Hepatocyte (in vitro differentiated cells): ENCODE measurements around the gene SCLT1. TPM values are rescaled to one million over a fixed set of nuclear protein-coding genes. Genes with fewer than 3 reads are reported as not detected.

Source experiments
- DNase-seq: peaks from one replicate; pipeline ENCODE4 v3.0.0-alpha.2; 2016; ENCODE audit warnings: low spot score
- H2AFZ ChIP-seq: fragments of 200-600 bp; sonication (generic); 2 replicates; pipeline ENCODE4 v1.6.0; 2016; ENCODE audit warnings: antibody characterized with exemption, mild to moderate bottlenecking
- H3K27ac ChIP-seq: fragments of 200-600 bp; sonication (generic); 2 replicates; pipeline ENCODE4 v1.5.1; 2016; ENCODE audit warnings: mild to moderate bottlenecking
- H3K27me3 ChIP-seq: fragments of 200-600 bp; sonication (generic); 2 replicates; pipeline ENCODE4 v1.6.1; 2016
- H3K36me3 ChIP-seq: fragments of 200-600 bp; sonication (generic); replicated peaks from 2 replicates; pipeline ENCODE4 v1.5.1; 2016; ENCODE audit warnings: low read depth; ENCODE audit not compliant: insufficient read depth
- H3K4me1 ChIP-seq: fragments of 200-600 bp; sonication (generic); 2 replicates; pipeline ENCODE4 v1.5.1; 2016; ENCODE audit warnings: mild to moderate bottlenecking, moderate library complexity; ENCODE audit not compliant: insufficient read depth
- H3K4me2 ChIP-seq: fragments of 200-600 bp; sonication (generic); 2 replicates; pipeline ENCODE4 v1.6.0; 2016
- H3K4me3 ChIP-seq: fragments of 200-600 bp; sonication (generic); 2 replicates; pipeline ENCODE4 v1.5.1; 2016; ENCODE audit warnings: mild to moderate bottlenecking
- H3K79me2 ChIP-seq: fragments of 200-600 bp; sonication (generic); 2 replicates; pipeline ENCODE4 v1.6.0; 2017; ENCODE audit warnings: mild to moderate bottlenecking
- H3K9me2 ChIP-seq: fragments of 200-600 bp; sonication (generic); replicated peaks from 2 replicates; pipeline ENCODE4 v1.6.0; 2017; ENCODE audit warnings: mild to moderate bottlenecking; ENCODE audit not compliant: insufficient read depth
- H3K9me3 ChIP-seq: fragments of 200-600 bp; sonication (generic); 2 replicates; pipeline ENCODE4 v1.5.1; 2016; ENCODE audit warnings: low read depth, mild to moderate bottlenecking
- H4K20me1 ChIP-seq: fragments of 200-600 bp; sonication (generic); 2 replicates; pipeline ENCODE4 v1.6.0; 2016; ENCODE audit warnings: mild to moderate bottlenecking; ENCODE audit not compliant: insufficient read depth, poor library complexity, severe bottlenecking
- EZH2 ChIP-seq: fragments of 200-600 bp; sonication (generic); IDR thresholded peaks from 2 replicates; pipeline ENCODE4 v1.6.1; 2016; ENCODE audit warnings: antibody characterized with exemption, mild to moderate bottlenecking, borderline replicate concordance
- EZH2phosphoT487 ChIP-seq: fragments of 200-600 bp; sonication (generic); IDR thresholded peaks from one replicate; pipeline ENCODE4 v1.6.1; 2018; ENCODE audit warnings: antibody characterized with exemption, mild to moderate bottlenecking, low read depth, moderate library complexity; ENCODE audit not compliant: unreplicated experiment, severe bottlenecking
- WGBS: methylation state at CpG from one replicate; pipeline ENCODE4 v1.1.6; 2016; ENCODE audit warnings: low lambda C conversion rate; ENCODE audit errors: missing lambda C conversion rate; 5-methylcytosine and 5-hydroxymethylcytosine counted together
- polyA plus RNA-seq: library from polyadenylated mRNA; unstranded; fragments of >200 nt; fragmentation: Nextera tagmentation; extraction: Ambion mirVana; gene quantifications from 2 replicates; pipeline ENCODE4 v1.2.1, GENCODE V29; 2016
- total RNA-seq: library from RNA; depleted of rRNA; stranded (reverse); fragments of >200 nt; gene quantifications from 2 replicates; pipeline ENCODE4 v1.2.3, GENCODE V29; 2014
- TF ChIP-seq, protein P1 (sequence below): fragments of 200-600 bp; sonication (generic); IDR thresholded peaks from 2 replicates; pipeline ENCODE4 v1.5.1; 2016; ENCODE audit warnings: antibody characterized with exemption, mild to moderate bottlenecking; ENCODE audit not compliant: poor library complexity

SCLT1 gene
- total and polyA plus RNA-seq, 2 experiments from 2014 or later, result 6.9 to 13.6 TPM

DNA sequence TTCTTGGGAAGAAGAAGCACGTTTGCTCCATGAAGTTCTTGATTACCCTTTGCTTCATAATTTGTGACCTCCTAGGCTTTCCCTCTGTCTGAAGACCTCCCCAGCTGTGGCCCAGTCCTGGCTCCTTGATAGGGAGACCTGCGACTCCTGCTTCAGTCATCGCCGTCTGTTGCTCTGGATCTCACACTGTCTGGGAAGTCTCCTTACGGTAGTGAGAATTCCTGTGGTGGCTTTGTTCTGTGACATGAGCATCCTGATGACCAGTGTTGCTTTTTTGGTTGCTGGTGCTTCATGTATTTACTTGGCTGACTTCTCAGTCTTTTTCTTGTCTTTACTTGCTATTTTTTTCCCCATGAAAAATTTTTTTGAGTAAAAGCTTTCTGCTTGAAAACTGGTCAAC is 239.6 kb downstream of the SCLT1 start:
- no peaks in the 10 kb centered on the region for H3K9me2 ChIP-seq
- H3K4me3 ChIP-seq, result no peak overlapping the region
- no peak overlapping the region for H2AFZ ChIP-seq
- no peak overlapping the region for H3K4me2 ChIP-seq
- no peaks in the 10 kb centered on the region for H3K27me3 ChIP-seq
- TF ChIP-seq, protein P1, sequence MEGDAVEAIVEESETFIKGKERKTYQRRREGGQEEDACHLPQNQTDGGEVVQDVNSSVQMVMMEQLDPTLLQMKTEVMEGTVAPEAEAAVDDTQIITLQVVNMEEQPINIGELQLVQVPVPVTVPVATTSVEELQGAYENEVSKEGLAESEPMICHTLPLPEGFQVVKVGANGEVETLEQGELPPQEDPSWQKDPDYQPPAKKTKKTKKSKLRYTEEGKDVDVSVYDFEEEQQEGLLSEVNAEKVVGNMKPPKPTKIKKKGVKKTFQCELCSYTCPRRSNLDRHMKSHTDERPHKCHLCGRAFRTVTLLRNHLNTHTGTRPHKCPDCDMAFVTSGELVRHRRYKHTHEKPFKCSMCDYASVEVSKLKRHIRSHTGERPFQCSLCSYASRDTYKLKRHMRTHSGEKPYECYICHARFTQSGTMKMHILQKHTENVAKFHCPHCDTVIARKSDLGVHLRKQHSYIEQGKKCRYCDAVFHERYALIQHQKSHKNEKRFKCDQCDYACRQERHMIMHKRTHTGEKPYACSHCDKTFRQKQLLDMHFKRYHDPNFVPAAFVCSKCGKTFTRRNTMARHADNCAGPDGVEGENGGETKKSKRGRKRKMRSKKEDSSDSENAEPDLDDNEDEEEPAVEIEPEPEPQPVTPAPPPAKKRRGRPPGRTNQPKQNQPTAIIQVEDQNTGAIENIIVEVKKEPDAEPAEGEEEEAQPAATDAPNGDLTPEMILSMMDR, result no peak
- TF ChIP-seq EZH2phosphoT487 (no peak), EZH2 (no peak)
- H3K36me3 ChIP-seq, result peaks cover 5% of the 10 kb centered on the region
- DNase-seq, result no peak
- WGBS, result 83% methylated on average over 5 of the region's 5 CpGs
- H3K79me2 ChIP-seq, result peaks cover 3% of the 10 kb centered on the region
- no peaks in the 10 kb centered on the region for H4K20me1 ChIP-seq
- H3K27ac ChIP-seq, result no peak overlapping the region
- H3K4me1 ChIP-seq, result no peaks in the 10 kb centered on the region
- H3K9me3 ChIP-seq, result no peaks in the 10 kb centered on the region

DNA sequence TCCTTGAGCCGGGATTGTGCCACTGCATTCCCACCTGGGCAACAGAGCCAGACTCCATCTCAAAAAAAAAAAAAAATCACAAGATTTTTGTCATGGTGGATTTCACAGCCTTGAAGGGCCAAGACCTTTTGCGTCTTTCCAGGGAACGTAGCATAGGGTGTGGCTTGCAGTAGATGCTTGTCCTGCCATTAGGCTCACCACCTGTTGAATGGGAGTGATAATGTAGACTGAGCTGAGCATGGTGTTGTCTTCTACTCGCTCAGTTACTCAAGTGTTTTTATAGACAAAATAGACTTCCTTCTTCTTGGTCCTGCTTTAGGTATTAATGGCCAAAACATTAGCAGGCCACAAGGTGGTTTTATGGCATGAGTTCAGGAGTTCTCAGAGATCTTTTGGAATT is 243.1 kb downstream of the SCLT1 start:
- H3K79me2 ChIP-seq, result peaks cover 2% of the 10 kb centered on the region
- no peak for TF ChIP-seq EZH2phosphoT487
- TF ChIP-seq, protein P1, result no peak
- no peak for TF ChIP-seq EZH2
- H4K20me1 ChIP-seq, result no peaks in the 10 kb centered on the region
- no peaks in the 10 kb centered on the region for H3K4me1 ChIP-seq
- H3K27ac ChIP-seq, result no peak overlapping the region
- H3K36me3 ChIP-seq, result peaks cover 5% of the 10 kb centered on the region
- no peak overlapping the region for H3K4me3 ChIP-seq
- no peaks in the 10 kb centered on the region for H3K9me3 ChIP-seq
- no peaks in the 10 kb centered on the region for H3K27me3 ChIP-seq
- 93% methylated on average over 4 of the region's 4 CpGs for WGBS
- no peak for DNase-seq
- no peak overlapping the region for H2AFZ ChIP-seq
- H3K4me2 ChIP-seq, result no peak overlapping the region
- H3K9me2 ChIP-seq, result no peaks in the 10 kb centered on the region

DNA sequence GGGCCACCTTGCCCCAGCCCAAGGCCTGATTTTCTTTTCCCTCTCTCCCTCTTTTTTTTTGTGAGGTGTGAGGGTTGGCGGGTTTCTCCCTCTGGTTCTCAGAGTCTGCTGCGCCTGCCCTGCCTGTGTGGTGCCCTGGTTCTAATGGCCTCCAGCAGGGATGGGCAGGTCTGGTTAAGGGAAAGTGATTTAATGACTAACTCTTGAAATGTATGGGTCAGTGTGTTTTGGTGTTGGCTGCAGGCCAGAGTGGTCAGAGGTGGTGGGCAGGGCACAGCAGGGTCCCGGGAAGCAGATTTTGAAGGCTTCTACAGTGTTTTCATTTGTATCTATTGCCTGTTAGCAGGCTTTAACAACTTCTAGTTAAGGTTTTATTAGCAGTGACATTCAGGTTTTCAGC is 244.9 kb downstream of the SCLT1 start:
- Histone ChIP-seq H2AFZ (no peak overlapping the region), H3K27ac (no peak overlapping the region), H3K4me1 (no peaks in the 10 kb centered on the region), H3K4me3 (no peak overlapping the region), H4K20me1 (peaks cover 4% of the 10 kb centered on the region), H3K4me2 (no peak overlapping the region), H3K79me2 (peaks cover 9% of the 10 kb centered on the region), H3K9me2 (no peaks in the 10 kb centered on the region), H3K9me3 (no peaks in the 10 kb centered on the region), H3K27me3 (no peaks in the 10 kb centered on the region), H3K36me3 (no peaks in the 10 kb centered on the region)
- WGBS, result 95% methylated on average over 3 of the region's 3 CpGs
- TF ChIP-seq EZH2phosphoT487, result no peak
- TF ChIP-seq, protein P1, result no peak
- TF ChIP-seq EZH2, result no peak
- no peak for DNase-seq
